Measurements from ENCODE around the gene CLEC20A.

Gene CLEC20A

DNA sequence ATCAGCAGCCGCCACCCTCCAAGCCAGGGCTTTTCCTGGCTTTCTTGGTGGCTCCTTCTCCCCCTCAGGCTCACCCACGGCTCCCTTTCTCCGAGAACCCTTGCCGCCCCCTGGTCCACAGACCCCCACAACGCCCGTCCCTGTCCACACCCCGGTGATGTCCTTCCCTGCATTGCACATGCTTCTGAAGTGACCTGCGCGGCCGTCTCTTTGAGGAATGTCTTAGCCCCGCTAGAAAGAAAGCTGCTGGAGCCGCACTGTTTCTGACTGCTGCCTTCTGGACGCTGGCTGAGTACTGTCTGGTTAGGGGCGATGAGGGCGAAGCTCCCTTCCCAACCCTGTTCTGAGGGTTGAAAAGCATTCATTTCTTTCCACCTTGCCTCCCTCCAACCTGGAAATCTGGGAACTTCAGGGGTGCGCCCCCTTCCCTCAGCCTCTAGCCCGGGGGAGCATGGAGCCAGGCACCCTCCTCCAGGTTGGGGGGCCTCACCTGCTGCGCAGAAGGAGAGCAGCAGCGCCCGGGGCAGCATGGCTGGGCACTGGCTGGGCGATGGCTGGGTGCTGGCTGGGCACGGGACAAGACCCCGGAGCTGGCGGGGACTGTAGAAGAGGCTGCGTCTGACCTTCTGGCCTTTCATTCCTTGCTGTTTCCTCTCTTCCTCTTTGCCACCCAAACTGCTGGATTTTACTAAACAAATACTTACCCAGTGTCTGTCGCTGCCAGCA, at the start of gene CLEC20A:
Gene CLEC20A (minus strand): TSS at position 555 of the 726 bp plus-strand sequence. CDS start 25 bp downstream, at position 530.
- no peaks in the 10 kb centered on the region for H3K79me2 ChIP-seq (ENCODE audit: insufficient read depth, low read depth)
- TF ChIP-seq, protein P1, sequence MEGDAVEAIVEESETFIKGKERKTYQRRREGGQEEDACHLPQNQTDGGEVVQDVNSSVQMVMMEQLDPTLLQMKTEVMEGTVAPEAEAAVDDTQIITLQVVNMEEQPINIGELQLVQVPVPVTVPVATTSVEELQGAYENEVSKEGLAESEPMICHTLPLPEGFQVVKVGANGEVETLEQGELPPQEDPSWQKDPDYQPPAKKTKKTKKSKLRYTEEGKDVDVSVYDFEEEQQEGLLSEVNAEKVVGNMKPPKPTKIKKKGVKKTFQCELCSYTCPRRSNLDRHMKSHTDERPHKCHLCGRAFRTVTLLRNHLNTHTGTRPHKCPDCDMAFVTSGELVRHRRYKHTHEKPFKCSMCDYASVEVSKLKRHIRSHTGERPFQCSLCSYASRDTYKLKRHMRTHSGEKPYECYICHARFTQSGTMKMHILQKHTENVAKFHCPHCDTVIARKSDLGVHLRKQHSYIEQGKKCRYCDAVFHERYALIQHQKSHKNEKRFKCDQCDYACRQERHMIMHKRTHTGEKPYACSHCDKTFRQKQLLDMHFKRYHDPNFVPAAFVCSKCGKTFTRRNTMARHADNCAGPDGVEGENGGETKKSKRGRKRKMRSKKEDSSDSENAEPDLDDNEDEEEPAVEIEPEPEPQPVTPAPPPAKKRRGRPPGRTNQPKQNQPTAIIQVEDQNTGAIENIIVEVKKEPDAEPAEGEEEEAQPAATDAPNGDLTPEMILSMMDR (conservative IDR thresholded peaks at IDR 0.05; ENCODE audit: low read depth, low read length): no peak
- no peak within 1 kb of the TSS for H3K9ac ChIP-seq
- no peaks in the 10 kb centered on the region for H4K20me1 ChIP-seq (ENCODE audit: insufficient read depth)
- H3K27me3 ChIP-seq (ENCODE audit: insufficient read depth, low read depth): no peaks in the 10 kb centered on the region
- H3K27ac ChIP-seq: no peak within 1 kb of the TSS
- H3K36me3 ChIP-seq (ENCODE audit: insufficient read depth): no peaks in the 10 kb centered on the region
- H3K4me1 ChIP-seq (ENCODE audit: low read depth, poor library complexity, severe bottlenecking): no peaks in the 10 kb centered on the region
- H3K4me2 ChIP-seq: no peak within 1 kb of the TSS
- H3K4me3 ChIP-seq (IDR thresholded peaks at IDR 0.05; ENCODE audit: insufficient read depth, low read depth, low read length): no peak within 1 kb of the TSS
- H2AFZ ChIP-seq (ENCODE audit: low read depth): no peak within 1 kb of the TSS

DNA sequence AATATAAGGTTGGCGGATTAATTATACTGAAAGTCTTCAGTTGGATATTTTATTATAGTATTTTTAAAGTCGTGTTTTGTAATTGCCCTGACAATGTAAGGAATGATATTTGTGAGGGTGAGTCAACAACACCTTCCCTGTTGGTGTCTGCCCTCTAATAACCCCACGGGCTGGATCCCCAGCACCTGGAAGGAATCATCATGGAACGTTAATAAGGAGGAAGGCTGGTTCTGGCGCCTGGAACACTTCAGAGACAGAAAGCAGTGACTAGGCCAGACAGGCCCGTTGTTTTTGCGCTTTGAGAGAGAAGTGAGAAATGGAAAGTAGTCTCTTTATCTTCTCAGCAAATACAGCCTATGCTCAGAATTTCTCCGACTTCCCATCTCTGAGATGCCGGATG, 47.8 kb upstream of the CLEC20A start:
- TF ChIP-seq, protein P1 (conservative IDR thresholded peaks at IDR 0.05; ENCODE audit: low read depth, low read length): no peak
- Histone ChIP-seq H2AFZ (ENCODE audit: low read depth) (no peak overlapping the region), H3K4me1 (ENCODE audit: low read depth, poor library complexity, severe bottlenecking) (peaks cover 20% of the 10 kb centered on the region), H3K4me2 (no peak overlapping the region), H3K9ac (no peak overlapping the region), H4K20me1 (ENCODE audit: insufficient read depth) (no peaks in the 10 kb centered on the region), H3K36me3 (ENCODE audit: insufficient read depth) (no peaks in the 10 kb centered on the region), H3K27ac (no peak overlapping the region), H3K27me3 (ENCODE audit: insufficient read depth, low read depth) (no peaks in the 10 kb centered on the region), H3K79me2 (ENCODE audit: insufficient read depth, low read depth) (no peaks in the 10 kb centered on the region), H3K4me3 (IDR thresholded peaks at IDR 0.05; ENCODE audit: insufficient read depth, low read depth, low read length) (no peak overlapping the region)

DNA sequence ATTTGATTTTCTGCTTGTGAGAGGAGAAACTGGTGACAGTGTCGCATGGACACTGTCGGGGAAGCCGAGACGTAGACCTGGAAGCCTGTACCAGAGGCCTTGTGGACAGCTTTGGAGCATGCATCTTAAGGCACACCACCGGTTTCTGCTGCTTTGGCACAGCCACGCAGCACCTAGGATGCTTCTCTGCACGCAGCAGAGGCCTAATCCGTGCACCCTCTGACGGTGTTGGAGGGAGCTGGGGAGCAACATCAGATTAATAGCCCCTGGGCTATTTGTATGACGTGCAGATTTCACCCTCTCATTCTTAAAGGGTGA, 46.5 kb upstream of the CLEC20A start:
- H3K9ac ChIP-seq: peak overlapping the region; percentile 74; the same call in 1 of the 2 replicates
- H2AFZ ChIP-seq (ENCODE audit: low read depth): peak overlapping the region; percentile 100
- H3K79me2 ChIP-seq (ENCODE audit: insufficient read depth, low read depth): no peaks in the 10 kb centered on the region
- no peak overlapping the region for H3K4me3 ChIP-seq (IDR thresholded peaks at IDR 0.05; ENCODE audit: insufficient read depth, low read depth, low read length)
- H3K36me3 ChIP-seq (ENCODE audit: insufficient read depth): no peaks in the 10 kb centered on the region
- no peaks in the 10 kb centered on the region for H4K20me1 ChIP-seq (ENCODE audit: insufficient read depth)
- no peaks in the 10 kb centered on the region for H3K27me3 ChIP-seq (ENCODE audit: insufficient read depth, low read depth)
- no peak overlapping the region for H3K27ac ChIP-seq
- peak overlapping the region; percentile 96 for H3K4me2 ChIP-seq
- peaks cover 20% of the 10 kb centered on the region for H3K4me1 ChIP-seq (ENCODE audit: low read depth, poor library complexity, severe bottlenecking)
- TF ChIP-seq, protein P1 (conservative IDR thresholded peaks at IDR 0.05; ENCODE audit: low read depth, low read length): no peak

DNA sequence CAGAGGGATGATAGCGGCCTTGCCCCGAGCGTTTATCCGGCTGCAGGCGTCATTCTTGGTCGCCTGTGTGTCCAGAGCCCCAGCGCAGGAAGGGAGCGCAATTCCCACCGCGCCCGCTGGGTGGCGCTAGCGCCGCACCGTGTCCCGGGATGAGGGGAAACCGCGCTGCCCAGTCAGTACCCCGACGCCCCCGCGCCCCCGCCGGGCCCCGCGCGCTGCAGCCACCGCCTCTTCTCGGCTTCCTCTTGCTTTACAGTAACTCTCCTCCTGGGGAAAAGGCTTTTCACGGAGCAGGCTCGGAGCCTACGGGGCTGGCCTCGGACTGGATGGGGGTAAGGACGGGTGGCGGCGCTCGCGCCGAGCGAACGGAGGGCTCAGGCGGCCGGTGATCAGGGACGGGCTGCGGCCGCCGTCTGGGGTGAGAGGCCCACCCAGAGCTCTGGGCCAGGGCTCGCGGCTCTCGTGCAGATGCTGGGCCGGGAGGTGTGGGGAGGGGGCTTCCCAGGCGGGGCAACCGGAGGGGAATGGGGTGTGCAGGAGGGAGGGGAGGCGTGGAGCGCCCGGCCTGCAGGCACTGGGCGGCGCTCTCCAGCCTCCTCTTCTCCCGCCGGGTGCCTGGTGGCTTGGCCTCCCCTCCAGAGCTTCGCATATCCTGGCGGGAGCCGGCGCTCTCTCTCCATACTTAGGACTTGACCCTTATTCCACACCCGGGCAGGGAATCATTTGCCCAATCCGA, 46.0 kb upstream of the CLEC20A start:
- H3K27me3 ChIP-seq (ENCODE audit: insufficient read depth, low read depth): no peaks in the 10 kb centered on the region
- TF ChIP-seq, protein P1 (conservative IDR thresholded peaks at IDR 0.05; ENCODE audit: low read depth, low read length): peak; percentile 97
- H3K9ac ChIP-seq: peak overlapping the region; percentile 74
- H3K4me1 ChIP-seq (ENCODE audit: low read depth, poor library complexity, severe bottlenecking): peaks cover 20% of the 10 kb centered on the region
- peak overlapping the region; percentile 95 for H3K4me3 ChIP-seq (IDR thresholded peaks at IDR 0.05; ENCODE audit: insufficient read depth, low read depth, low read length)
- H3K27ac ChIP-seq: peak overlapping the region; percentile 45
- H3K4me2 ChIP-seq: peak overlapping the region; percentile 96
- no peaks in the 10 kb centered on the region for H3K36me3 ChIP-seq (ENCODE audit: insufficient read depth)
- no peaks in the 10 kb centered on the region for H3K79me2 ChIP-seq (ENCODE audit: insufficient read depth, low read depth)
- peak overlapping the region; percentile 100 for H2AFZ ChIP-seq (ENCODE audit: low read depth)
- no peaks in the 10 kb centered on the region for H4K20me1 ChIP-seq (ENCODE audit: insufficient read depth)
